Panc1 (cell line): ENCODE measurements around the gene ZNF726.
"Not testable (repeated sequence)": the region's sequence is repeated elsewhere in the genome, so short reads cannot be mapped to it uniquely, and the experiment has no call there.

ENCODE experiments used
- POLR2AphosphoS5 ChIP-seq: IDR thresholded peaks from 2 replicates; pipeline ENCODE4 v1.6.1; 2012; ENCODE audit warnings: mild to moderate bottlenecking, low read depth, low read length, moderate library complexity
- SIN3A ChIP-seq: IDR thresholded peaks from 2 replicates; pipeline ENCODE4 v1.6.1; 2012; ENCODE audit warnings: low read depth, mild to moderate bottlenecking, low read length, moderate library complexity, borderline replicate concordance; ENCODE audit not compliant: insufficient read depth
- TCF7L2 ChIP-seq: IDR thresholded peaks from 2 replicates; pipeline ENCODE4 v1.6.1; 2011; ENCODE audit warnings: mild to moderate bottlenecking, low read depth, low read length, inconsistent platforms
- TF ChIP-seq, protein P1 (sequence below): fragments of 450-650 bp; IDR thresholded peaks from 2 replicates; pipeline ENCODE4 v1.5.1; 2017; ENCODE audit warnings: mild to moderate bottlenecking

DNA sequence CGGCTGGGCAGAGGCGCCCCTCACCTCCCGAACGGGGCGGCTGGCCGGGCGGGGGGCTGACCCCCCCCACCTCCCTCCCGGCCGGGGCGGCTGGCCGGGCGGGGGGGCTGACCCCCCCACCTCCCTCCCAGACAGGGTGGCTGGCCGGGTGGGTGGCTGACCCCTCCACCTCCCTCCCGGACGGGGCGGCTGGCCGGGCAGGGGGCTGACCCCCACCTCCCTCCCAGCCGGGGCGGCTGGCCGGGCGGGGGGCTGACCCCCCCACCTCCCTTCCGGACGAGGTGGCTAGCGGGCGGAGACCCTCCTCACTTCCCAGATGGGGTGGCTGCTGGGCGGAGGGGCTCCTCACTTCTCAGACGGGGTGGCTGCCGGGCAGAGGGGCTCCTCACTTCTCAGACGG, 22.3 kb downstream of the ZNF726 start:
- TF ChIP-seq, protein P1, sequence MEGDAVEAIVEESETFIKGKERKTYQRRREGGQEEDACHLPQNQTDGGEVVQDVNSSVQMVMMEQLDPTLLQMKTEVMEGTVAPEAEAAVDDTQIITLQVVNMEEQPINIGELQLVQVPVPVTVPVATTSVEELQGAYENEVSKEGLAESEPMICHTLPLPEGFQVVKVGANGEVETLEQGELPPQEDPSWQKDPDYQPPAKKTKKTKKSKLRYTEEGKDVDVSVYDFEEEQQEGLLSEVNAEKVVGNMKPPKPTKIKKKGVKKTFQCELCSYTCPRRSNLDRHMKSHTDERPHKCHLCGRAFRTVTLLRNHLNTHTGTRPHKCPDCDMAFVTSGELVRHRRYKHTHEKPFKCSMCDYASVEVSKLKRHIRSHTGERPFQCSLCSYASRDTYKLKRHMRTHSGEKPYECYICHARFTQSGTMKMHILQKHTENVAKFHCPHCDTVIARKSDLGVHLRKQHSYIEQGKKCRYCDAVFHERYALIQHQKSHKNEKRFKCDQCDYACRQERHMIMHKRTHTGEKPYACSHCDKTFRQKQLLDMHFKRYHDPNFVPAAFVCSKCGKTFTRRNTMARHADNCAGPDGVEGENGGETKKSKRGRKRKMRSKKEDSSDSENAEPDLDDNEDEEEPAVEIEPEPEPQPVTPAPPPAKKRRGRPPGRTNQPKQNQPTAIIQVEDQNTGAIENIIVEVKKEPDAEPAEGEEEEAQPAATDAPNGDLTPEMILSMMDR, result not testable (repeated sequence)
- TF ChIP-seq SIN3A, TCF7L2, POLR2AphosphoS5: not testable (repeated sequence)
